Hematopoietic multipotent progenitor cell treated with erythropoietin and hydrocortisone succinate and interleukin-3 and kit ligand, for 4 days (in vitro differentiated cells): Measurements from ENCODE around the gene SLC9B1.
"Not testable (repeated sequence)": the region's sequence is repeated elsewhere in the genome, so short reads cannot be mapped to it uniquely, and the experiment has no call there.

Experiments used
- DNase-seq: peaks from one replicate; pipeline ENCODE4 v3.0.0-alpha.2; 2015

The SLC9B1 gene

DNA sequence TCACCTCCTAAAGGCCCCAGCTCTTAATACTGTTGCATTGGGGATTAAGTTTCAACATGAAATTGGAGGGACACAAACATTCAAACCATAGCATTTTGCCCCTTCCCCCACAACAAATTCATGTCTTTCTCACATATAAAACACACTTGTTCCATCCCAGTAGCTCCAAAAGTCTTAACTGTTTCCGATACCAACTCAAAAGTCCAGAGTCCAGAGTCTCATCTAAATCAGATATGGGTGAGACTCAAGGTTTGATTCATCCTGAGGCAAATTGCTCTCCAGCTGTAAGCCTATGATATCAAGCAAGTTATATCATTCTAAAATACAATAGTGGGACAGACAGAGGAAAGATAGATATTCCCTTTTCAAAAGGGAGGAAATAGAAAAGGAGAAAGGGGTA, 8.7 kb downstream of the SLC9B1 start:
- DNase-seq = no peak

DNA sequence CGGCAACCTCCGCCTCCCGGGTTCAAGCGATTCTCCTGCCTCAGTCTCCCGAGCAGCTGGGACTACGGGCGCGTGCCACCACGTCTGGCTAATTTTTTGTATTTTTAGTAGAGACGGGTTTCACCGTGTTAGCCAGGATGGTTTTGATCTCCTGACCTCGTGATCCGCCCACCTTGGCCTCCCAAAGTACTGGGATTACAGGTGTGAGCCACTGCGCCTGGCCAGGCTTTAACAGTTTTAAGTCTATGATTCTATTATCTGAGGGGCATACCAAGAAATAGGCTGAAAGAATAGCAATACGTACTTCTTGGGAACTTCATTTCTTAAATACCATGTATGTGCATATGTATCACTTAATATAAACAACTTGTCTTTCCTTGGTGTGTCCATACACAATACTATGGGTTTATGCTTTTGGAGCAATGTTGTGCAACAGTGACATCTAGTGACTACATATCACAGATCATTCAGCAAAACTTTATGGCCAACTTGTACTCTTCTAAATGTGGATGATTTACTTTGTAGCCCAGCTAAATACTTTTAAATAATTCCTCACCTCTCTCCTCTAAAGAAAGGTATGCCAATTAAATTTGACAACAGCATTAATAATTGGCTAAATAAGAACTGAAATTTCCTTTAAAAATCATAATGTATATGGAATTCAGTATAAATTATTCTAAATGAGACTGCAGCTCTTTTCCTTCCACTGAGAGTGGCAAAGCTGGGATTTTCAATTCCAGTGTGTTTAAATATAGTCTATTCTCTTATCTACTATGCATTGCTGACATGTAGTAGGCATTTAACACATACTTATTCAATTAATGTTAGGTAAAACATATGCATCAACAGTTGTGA, 10.4 kb downstream of the SLC9B1 start:
- peak; percentile 85 for DNase-seq

DNA sequence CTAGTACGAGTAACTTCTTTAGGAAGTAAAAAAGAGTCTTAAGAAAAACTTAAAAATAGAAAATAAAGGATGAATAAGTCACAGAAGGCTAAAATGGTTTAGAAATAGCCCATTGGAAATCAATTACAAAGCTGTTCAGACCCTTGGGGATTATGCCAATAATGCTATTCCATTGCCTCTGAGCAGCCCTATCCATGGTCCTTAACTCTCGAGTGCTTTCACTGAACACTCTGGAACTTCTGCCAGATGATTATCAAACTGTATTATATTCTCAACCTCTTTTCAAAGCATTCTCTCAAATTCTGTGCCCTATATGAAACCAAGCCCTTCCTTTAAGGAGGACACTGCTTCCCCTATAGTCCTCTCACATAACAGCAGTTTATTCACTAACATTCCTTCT, 17.0 kb downstream of the SLC9B1 start:
- DNase-seq = peak; percentile 45

DNA sequence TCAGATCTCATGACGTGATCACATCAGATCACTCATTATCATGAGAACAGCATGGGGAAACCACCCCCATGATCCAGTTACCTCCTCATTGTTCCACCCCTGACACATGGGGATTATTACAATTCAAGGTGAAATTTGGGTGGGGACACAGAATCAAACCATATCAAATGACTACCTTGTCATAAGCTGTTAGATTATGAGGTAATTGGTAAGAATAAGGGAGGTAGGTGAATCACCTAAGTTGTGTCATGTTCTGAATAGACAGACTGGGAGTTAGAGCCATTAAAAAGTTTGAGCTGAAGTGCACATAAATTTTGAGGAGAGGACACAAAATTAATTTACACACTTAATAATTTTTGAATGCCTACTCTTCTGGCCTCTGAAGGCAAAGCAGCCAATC, 24.7 kb downstream of the SLC9B1 start:
- no peak for DNase-seq

DNA sequence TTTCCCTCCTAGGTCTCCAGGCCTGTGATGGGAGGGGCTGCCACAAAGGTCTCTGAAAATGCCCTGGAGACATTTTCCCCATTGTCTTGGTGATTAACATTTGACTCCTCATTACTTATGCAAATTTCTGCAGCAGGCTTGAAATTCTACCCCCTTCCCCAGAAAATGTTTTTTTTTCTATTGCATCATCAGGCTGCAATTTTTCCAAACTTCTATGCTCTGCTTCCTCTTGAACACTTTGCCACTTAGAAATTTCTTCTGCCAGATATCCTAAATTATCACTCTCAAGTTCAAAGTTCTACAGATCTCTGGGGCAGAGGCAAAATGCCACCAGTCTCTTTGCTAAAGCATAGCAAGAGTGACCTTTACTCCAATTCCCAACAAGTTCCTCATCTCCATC, 25.5 kb downstream of the SLC9B1 start:
- not testable (repeated sequence) for DNase-seq

DNA sequence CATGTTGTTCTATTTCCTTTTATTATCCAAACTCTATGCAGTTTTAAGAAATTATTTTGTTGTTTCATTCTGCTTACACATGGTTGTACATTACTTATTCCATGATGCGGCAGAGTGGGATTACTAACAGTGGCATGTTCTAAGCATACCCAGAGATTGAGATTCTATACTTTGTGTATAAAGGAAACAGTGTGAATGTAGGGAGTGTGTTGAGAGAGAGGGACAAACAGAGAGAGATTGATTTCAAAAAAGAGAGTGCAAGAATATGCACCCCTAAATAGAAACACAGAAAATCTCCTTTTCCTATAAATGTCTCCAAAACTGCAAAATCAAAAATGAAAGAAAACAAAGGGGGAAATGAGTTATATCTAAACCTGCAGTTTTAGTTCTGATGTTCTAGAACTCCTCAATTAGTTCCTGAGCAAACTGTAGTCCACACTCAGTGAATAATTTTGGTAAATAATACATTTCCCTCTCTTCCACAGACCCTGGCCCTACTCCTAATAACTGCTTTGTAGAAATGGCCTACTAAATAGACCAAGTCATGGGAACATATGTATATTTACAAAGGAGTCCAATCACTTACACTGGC, 31.0 kb downstream of the SLC9B1 start:
- no peak for DNase-seq

DNA sequence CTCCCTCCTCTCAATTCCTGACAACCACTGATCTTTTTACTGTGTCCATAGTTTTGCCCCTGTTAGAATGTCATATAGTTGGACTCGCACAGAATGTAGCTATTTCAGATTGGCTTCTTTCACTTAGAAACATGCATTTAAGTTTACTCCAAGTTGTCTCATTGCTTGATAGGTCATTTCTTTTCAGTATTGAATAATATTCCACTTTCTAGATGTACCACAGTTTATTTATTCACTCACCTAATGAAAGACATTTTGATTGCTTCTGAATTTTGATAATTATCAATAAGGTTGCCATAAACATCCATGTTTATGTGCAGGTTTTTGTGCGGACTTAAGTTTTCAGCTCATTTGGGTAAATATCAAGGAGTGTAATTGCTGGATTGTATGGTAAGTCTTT, 38.5 kb downstream of the SLC9B1 start:
- DNase-seq = no peak

DNA sequence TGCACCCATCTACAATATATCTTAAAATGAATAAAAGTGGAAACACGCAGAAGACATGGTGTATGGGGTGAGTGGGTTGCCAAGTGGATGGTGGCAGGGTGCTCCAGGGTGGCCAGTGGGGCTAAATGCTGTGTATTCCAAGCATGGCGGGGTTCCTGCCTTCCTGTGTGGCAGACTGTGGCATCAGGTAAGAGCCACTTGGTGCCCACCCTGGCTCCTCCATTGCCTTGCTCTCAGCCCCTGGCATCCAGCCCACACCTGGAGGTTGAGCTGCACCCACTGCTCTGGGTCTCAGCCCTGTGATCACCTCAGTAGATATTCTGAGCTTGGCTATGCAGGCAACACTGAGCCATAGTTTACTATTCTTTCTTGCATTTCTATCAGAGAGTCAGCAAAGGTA, 57.7 kb downstream of the SLC9B1 start:
- not testable (repeated sequence) for DNase-seq

DNA sequence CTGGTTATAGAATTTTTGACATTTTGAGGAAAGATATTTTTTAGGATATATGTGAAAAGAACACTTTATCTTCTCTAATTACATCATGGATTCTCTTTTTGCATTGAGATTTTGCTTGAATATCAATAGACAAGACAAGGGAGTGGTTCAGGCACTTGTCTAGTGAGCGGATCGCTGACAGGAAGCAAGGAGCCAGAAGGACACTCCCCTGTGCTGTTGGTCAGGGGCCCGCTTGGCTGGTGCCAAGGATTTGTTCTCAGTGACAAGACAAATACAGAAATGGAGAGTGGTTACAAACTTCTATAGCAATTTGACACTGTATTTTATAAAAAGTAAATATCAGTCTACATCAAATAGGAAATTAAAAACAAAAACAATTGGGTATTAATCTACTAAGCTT, 60.0 kb downstream of the SLC9B1 start:
- DNase-seq = peak; percentile 7

DNA sequence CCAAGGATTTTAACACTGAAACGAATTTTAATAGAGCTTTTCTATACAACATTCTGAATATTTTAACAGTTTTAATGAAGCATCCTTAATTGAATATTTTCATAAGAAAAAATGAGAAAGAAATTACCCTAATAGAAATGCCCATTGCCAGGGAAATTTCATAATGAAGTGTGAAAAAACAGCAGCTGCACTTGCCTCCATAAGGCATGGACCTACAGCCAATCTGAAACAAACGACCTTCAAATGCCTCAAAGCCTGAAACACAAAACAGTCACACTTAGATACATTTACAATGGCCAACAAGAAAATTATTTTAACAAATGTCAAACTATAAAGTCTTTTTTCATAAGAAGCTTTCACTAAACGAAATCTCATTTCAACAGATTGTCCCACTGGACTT, 74.4 kb downstream of the SLC9B1 start:
- no peak for DNase-seq

DNA sequence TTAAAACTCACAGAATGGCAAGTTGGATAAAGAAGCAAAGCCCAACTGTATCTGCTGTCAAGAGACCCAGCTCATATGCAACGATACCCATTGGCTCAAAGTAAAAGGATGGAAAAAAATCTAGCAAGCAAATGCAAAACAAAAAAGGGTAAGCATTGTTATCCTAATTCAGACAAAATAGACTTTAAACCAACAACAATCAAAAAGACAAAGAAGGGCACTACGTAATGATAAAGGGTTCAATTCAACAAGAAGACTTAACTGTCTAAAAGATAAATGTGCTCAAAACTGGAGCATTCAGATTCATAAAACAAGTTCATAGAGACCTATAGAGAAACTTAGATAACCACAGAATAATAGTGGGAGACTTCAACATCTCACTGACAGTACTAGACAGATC, 81.4 kb downstream of the SLC9B1 start:
- not testable (repeated sequence) for DNase-seq

DNA sequence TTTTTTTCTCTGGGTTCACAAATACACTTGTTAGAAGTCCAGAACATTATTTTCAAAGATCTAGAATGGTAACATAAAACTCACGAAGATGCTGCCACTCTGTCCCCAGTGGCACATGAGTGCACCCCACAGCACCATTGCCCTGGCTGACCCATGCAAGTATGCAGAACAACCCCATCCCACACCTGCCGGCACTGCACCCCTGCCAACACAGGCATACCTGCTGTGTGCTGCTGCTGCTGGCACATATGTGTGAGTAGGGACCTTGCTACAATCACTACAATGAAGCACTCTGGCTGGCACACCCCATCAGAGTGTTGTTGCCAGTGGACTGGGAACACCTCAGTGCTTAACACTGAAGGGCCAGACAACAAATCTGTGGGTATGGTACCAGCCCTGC, 83.8 kb downstream of the SLC9B1 start:
- no peak for DNase-seq

DNA sequence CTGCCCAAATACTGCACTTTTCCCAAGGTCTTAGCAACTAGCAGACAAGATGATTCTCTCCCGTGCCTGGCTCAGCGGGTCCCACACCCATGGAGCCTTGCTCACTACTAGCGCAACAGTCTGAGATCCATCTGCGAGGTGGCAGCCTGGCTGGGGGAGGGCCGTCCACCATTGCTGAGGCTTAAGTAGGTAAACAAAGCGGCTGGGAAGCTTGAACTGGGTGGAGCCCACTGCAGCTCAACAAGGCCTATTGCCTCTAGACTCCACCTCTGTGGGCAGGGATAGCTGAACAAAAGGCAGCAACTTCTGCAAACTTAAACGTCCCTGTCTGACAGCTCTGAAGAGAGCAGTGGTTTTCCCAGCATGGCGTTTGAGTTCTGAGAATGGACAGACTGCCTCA, 99.8 kb downstream of the SLC9B1 start:
- not testable (repeated sequence) for DNase-seq

DNA sequence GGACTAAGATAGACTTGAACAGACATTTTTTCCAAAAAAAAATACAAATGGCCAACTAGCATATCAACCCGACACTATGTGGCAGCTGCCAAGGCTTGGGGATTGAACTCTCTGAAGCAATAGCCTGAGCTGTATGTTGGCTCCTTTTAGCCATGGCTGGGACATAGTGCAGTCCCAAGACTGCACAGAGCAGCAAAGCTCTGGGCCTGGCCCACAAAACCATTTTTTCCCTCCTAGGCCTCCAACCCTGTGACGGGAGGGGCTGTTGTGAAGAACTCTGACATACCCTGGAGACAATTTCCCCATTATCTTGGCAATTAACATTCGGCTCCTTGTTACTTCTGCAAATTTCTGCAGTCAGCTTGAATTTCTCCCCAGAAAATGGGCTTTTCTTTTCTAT, 100.6 kb downstream of the SLC9B1 start:
- no peak for DNase-seq

DNA sequence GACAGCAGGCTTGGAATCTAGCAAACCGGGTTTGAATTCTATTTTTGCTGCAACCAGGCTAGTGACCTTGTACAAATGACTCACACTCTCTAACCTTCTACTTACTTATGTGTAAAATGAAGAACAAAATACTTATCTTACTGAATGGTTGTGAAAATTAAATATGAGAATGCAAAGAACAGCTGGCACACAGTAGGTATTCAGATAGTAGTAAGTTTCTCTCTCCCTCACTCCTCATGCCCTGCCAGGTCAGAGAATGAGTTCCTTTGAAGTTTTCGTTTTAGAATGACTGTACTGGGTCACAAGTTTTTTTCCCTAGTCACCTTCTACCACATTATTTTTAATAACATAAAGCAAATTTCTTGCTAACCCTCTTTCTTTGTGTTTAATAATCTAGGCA, 117.7 kb downstream of the SLC9B1 start:
- no peak for DNase-seq

DNA sequence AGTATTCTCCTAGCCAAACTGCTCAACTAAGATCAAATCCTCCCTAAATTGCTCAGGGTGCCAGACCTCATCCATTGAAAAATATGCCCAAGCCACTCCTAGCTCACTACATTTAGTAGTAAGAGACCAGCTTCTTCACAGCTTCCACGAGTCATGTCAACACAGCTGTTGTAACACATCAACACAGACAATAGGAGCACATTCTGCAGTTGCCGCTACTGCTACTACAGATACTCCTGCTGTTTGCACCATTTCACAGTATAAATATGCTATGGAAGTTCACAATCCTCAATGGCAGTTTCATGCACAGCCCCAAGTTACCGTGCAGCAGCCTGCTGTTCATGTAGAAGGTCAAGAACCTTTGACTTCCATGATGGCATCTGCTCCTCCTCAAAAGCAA, 121.9 kb downstream of the SLC9B1 start:
- DNase-seq = not testable (repeated sequence)

DNA sequence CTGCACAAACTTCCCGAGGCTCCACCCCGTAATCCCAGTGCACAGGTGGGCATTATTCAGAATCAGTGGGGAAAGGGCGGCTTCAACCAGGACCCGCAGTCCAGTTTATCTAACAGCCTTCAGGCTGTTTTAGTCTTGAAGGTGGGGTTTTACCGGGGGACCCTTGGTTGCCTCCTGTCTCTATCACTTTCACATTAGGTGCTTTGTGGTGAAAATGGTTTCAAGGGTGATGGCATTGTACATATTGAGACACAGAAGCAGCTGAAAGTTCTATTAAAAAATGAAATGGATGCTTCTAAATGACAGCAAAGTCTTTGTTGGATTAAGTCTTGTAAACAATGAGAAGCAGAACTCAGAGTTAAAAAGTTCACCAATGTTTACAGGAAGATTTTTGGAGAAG, 123.0 kb downstream of the SLC9B1 start:
- not testable (repeated sequence) for DNase-seq

DNA sequence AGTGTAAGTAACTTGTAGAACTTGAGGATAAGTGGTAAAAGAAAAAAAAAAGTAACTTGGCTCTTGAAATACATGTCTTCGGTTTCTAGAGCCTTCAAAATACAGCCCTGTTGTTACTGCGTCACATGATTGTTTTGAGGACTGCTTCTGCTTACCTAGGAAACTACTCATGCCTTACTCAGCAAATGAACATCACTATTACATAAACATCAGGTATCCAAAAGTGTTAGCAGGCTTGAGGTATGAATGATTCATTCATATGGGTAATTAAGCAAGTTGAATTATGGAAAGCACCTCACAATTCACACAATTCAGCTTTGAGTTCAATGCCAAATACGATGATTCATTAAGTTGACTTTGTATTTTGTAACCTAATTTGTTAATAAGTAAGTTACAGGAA, 129.6 kb downstream of the SLC9B1 start:
- DNase-seq = not testable (repeated sequence)

DNA sequence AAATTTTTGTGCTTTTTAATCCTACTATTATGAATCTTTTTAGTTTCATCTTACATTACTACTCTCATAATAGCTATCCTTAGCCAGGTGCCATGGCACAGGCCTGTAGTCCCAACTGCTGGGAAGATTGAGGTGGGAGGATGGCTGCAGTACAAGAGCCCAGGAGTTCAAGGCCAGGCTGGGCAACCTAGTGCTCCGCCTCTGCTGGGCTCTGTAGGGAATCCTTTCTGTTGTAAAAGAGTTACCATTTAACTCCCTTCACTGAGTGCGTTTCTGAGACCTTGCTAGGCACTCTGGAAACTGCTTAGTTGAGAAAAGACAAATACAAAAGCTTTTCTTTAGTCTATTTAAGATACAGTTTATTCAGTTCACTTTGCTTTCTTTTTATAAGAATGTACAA, 130.9 kb downstream of the SLC9B1 start:
- not testable (repeated sequence) for DNase-seq

DNA sequence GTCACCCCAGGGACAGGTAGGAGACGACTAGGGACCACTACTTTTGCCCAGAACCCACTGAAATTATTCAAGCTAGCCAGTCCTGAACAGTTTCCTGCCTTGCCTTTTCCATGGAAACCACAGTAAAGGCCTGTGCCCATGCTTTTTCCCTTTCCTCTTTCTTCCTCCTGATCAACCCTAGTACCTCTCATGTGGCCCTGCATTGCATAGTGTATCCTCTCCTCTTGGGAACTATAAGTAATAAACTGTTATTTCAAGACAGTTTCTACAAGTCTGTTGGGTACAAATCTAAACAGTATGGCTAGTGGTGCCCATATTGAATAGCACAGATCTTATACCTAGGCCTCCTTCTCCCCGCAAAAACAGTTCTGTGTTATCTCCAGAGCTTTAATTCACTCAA, 136.2 kb downstream of the SLC9B1 start:
- no peak for DNase-seq

DNA sequence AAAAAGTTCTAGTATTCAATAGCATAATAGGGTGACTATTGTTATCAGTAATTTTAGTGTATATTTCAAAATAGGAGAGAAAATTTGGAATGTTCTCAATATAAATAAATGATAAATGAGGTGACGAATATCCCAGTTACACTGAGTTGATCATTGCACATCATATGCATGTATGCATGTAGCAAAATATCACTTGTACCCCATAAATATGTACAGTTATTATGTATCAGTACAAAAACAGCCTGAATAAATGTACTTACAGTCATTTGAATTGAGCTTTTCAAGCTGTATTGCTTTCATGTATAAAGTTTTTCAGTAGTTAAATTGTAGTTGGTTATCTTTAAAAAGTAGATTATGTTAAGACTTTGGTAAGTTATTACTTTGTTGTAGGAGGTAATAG, 138.2 kb downstream of the SLC9B1 start:
- no peak for DNase-seq

DNA sequence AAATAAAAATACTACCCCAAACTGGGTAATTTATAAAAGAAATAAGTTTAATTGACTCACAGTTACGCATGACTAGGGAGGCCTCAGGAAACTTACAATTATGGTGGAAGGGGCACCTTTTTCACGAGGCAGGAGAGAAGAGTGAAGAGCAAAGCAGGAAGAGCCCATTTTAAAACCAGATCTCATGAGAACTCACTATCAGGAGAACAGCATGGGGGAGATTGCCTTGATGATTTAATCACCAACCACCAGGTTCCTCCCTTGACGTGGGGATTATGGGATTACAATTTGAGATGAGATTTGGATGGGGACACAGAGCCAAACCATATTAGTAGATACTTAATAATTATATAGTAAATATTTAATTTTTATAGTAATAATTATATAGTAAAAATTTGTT, 140.6 kb downstream of the SLC9B1 start:
- DNase-seq = no peak

DNA sequence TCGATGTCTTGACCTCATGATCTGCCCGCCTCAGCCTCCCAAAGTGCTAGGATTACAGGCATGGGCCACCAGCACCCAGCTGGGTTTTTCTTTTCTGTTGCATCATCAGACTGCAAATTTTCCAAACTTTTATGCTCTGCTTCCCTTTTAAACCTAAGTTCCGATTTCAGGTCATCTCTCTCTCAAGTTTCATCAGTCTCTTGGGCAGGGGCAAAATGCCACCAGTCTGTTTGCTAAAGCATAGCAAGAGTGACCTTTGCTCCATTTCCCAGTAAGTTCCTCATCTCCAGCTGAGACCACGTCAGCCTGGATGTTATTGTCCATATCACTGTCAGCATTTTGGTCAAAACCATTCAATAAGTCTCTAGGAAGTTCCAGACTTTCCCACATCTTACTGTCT, 141.2 kb downstream of the SLC9B1 start:
- DNase-seq = not testable (repeated sequence)

DNA sequence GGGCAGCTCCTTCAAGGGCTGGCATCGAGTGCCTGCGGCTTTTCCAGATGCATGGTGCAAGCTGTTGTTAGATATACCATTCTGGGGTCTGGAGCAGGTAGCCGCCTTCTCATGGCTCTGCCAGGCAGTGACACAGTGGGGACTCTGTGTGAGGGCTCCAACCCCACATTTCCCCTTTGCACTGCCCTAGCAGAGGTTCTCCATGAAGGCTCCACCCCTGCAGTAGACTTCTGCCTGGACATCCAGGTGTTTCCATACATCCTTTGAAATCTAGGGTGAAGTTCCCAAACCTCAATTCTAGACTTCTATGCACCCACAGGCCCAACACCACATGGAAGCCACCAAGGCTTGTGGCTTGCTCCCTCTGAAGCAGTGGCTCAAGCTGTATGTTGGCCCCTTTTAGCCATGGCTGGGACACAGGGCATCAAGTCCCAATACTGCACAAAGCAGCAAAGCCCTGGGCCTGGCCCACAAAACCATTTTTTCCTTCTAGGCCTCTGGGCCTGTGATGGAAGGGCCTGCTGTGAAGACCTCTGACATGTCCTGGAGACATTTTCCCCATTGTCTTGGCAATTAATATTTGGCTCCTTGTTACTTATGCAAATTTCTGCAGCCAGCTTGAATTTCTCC, 141.9 kb downstream of the SLC9B1 start:
- DNase-seq = not testable (repeated sequence)
